HG02884 (cell line): ENCODE measurements around the gene GRB14.

Experiments used
- ATAC-seq: cut with Tn5 transposase; IDR thresholded peaks from one replicate; pipeline ENCODE4 v1.9.1; 2021; ENCODE audit warnings: mild to moderate bottlenecking, moderate library complexity; ENCODE audit not compliant: unreplicated experiment

GRB14 gene

DNA sequence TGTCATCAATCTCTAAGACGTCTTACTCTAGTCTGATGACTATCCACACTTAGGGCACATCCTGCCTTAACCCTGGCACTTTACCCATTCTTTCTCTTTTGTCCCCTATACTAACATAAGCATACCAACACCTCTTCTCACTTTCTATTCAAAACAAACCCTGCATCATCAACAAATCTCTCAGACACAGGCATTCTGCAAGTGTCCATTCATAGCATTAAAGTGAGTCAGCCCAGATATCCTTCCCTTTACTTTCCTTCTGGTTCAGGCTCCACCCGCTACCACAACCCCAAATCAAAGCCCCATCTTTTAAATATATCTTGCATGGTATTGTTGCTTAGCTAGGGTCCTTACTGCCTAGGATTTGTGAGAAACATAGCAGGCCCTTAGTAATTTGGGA is 3.8 kb downstream of the GRB14 start:
- ATAC-seq, result no peak

DNA sequence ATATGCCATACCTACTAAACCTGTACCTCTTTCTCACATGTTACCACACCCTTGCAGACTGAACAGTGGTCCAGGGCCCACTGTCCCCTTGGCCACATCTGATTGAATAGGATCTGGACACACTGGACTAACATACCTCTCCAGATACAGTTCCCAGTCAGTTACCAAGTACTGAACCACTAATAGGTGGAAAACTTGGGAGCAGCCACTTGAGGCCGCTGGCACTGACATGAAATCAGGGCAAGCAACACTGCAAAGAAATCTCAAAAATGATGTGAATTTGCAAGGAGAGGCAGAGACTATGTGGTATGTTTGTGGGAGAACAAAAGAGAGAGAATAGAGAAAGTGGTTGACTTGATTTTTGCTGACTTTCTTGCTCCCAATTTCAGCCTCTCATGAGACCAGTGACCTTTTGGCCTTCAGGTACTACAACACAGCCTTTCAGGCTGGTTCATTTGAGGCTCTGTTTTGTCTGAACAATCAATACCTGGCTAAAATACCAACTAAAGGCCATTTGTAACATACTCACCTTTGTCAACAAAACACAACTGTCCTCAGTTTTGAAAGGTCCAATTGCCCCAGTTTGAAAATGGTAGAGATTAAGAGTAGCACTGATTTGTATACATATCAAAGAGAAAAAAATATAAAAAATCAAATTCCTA is 7.8 kb downstream of the GRB14 start:
- no peak for ATAC-seq

DNA sequence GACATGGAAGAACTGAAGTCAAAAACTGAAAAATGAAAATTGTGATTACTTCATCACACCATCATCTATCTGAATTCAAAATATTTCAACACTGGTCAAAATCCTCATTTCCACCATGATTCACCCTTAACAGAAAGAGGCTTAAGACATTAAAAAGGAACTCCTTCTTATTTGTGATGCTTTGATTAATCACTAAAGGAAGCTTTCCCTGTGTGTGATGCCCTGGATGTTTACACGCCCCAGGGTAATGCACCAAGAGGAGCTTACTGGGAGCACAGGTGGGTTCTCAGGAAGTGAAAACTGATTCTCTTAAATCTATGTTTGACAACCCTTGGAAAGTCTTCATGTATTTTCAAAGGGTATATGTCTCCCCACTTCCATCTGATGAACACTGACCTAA is 11.5 kb downstream of the GRB14 start:
- ATAC-seq, result no peak

DNA sequence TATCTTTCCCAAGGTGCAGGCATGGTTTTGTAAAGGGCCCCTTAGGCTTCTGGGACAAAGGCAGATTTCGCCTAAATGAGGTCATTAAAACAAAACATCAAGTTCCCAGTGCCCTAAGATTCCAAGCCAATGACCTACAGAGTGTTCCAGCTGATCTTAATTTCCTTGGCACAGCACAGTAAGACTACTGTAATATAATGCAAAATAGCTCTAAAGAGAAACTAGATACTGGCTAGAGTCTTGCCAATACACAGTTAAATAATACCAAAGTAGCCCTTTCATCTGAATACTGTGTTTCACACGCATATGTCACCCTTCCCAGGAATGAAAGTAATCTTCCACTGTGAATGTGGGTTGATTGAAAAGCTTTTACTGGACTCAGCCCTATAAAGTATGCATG is 14.7 kb downstream of the GRB14 start:
- no peak for ATAC-seq

DNA sequence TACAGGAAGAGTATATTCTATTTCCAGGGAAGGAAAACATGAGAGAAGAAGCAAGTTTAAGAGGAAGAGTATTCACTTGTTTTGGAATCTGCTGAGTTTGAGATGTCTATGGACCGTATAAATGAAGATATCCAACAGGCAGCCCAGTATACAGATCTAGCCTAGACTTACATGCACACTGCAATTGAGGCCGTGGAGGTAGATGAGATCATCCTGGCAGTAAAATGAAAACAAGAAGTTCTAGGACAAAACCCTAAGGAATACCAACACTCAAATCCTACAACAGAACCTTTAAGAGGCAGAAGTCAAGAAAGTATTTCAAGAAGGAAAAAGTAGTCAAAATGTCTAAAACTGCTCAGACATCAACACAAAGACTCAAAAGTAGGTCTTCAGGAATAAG is 16.0 kb downstream of the GRB14 start:
- no peak for ATAC-seq

DNA sequence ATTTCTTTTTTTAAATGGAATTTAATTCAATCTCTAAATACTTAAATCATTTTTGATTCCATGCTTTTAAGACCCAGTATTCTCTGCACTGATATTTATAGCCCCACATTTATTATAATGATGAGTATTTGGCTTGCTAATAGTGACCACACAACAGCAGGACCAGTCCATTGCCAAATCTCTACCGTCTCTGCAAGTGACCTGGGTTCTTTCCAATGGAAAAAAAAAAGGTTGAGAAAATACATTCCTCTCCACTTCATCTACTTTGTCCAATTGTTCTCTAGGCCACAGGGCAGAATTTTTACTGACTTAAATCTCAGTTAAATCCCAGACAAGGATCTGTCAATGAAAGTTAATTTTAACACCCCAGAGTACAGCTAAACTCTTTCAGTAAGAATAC is 20.5 kb downstream of the GRB14 start:
- ATAC-seq, result no peak

DNA sequence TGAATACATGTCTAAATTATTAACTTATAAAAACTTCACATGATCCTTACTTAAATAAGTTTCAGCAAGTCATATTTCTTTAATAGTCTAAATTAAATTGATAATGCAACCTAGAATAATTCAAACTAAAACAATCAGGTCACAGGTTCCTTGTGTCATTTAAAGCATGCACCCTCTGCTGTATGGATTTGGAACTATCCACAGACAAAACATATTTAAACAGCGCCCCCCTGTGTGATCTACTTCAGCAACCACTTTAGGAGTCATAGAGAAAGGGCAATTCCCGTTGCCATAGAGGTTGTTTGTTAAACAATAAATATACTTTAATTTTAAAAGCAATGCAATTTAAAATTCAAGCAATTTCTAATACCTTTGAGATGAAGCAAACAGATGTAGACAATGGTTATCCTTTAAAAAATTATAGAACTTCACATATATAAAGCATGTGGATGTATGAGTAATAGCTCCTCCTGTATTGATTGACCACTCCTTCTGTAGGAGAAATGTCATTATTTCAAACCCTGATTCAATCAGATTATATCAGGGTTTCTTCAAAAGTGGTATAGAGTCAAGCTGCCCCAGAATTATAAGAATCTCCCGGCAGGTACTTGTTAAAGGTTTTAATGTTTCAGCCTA is 21.2 kb downstream of the GRB14 start:
- peak; percentile 99 for ATAC-seq

DNA sequence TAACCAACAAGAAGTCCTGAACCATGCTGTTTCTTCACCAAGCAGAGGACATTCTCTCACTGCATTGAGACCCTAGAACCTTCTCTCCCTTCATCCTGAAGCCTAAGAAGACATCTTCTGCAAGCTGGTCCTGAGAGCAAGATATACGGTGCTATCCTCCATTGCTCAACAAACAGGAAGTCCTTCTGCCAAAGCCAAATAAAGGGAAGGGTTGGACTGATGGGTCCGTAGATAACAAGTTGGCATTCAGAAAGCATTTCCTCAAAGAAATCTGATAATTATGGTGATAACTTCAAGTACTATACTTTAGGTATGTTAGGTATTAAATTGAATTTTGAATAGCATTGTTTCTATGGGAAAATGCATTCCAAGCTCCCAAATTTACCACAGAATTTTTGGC is 23.3 kb downstream of the GRB14 start:
- ATAC-seq, result no peak

DNA sequence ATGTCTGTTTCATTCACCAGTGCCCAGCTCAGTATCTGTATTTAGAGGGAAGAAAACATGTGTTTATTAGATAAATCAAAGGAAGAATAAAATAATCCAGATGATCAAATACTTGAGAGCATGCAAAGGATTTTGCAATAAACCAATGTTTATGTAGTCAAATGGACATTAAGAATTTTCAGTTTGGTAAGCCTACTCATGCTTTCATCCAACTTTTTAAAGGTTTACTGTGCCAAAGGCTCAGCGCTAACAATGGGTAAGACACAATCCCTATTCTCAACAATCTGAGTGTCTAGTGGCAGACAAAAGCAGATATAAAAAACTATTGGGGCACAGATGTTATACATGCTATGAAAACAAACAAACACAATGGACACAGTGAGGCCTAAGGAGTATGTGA is 26.3 kb downstream of the GRB14 start:
- ATAC-seq, result no peak

DNA sequence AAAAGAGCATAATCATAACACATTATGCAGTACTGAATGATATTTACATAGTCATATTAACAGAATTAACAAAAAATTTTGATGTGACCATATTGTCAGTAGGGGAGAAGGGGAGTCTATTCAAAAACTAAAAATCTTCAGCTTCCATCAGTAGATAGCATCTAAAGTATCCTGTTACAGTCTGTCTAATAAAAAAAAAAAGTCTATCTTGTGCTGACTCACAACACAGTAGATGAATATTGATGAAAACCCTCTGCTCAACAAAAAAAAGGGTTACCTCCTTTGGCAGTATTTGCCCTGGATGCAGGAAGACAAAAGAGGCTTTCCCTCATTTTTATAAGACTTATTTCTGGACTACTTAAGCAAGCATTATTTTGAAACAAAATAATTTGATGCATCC is 27.3 kb downstream of the GRB14 start:
- ATAC-seq, result no peak

DNA sequence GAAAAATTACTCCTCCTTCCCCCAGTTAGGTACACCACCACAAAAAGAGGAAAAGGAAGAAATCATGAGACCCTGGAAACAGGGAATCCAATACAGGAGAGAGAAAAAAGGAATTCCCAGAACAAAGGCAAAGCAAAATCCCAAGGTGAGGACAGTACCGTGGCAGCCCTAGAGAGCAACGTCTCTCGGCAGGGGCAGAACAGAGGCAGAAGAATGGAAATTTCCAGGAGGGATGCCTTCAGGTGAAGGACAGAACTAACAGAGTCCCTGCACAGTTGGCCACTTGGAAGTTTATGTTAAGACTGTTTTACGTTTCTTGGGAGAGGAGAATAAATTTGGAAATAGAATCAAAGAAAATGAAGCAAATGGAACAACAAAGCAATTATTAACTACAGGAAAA is 27.7 kb downstream of the GRB14 start:
- ATAC-seq, result no peak

DNA sequence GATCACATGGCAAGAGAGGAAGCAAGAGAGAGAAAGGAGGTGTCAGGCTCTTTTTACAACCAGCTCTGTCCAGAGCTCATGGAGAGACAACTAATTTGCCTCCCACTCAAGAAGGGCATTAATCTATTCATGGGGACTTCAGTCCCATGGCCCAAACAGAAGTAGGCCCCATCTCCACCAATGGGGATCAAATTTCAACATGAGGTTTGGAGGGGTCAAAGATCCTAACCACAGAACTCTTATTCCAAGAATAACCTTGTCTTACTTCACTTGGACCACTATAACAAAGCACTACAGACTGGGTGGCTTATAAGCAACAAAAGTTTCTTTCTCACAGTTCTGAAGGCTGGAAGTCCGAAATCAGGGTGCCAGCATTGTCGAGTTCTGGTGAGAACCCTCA is 31.8 kb downstream of the GRB14 start:
- ATAC-seq, result no peak

DNA sequence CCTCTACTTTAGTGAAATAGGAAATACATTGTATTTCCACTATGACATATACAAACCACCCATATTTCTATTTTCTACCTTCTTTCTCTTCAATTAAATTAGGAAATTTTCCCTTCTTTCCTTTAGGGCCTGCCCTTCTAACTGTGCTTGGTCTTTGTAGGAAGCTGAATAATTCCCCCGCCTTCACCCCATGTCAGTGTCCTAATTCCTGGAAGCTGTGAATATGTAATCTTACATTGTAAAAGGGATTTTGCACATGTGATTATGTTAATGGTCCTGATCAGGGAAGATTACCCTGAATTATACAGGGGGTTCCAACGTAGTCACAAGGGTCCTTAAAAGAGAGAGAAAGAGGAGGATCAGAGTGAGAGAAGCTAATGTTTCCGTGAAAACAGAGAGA is 40.2 kb downstream of the GRB14 start:
- no peak for ATAC-seq

DNA sequence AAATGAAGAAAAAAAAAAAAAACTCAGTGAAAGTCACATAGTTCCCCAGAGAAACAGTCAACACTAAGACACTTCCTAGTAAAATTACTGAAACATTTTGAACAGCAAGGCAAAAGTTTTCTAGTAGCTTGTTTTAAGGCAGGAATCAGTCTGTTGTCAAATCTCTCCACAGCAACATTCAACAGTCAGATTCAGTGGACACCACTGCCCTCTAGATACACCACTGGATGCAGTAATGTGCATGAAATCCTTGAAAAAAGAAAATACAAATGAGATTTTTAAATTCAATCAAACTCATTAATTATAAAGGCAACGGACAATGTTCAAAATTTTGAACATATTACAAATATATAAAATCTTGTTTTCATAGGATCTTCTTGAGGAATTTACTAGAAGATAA is 46.4 kb downstream of the GRB14 start:
- no peak for ATAC-seq

DNA sequence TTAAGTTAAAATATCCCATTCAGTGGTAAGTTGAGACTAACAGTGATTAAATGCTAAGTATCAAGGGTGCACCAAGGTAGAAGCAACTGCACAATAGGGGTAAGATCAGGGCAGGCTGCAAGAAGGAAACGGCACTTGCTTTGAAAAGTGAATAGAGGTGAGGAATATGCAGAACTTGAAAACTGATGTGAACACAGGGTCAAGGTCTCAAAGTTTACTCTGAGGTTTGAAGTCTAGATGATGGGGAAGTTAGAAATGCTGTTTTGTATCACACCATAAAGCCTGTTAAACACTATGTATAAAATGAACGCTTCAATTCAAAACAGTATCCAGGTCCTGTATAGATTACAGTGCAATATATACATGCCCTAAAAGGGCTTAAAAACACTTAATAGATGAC is 50.8 kb downstream of the GRB14 start:
- ATAC-seq, result no peak

DNA sequence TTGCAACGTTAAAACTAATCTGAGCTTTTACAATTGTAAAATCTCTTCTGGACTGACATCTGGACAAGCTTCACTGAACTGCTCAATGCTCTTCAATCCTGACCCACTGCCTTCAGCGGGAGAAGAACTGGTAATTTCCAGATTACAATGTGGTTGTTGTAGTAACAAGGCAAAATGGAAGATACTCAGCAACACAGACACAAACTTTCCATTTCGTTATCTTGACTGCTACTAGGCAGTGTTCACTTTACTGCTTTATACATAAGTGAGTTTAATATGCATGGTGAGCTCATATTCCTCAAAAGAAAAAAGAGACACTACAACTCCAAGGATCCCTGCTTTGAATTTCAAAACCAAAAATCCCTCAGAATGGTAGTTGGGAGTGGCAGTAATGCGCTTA is 51.9 kb downstream of the GRB14 start:
- ATAC-seq, result no peak

DNA sequence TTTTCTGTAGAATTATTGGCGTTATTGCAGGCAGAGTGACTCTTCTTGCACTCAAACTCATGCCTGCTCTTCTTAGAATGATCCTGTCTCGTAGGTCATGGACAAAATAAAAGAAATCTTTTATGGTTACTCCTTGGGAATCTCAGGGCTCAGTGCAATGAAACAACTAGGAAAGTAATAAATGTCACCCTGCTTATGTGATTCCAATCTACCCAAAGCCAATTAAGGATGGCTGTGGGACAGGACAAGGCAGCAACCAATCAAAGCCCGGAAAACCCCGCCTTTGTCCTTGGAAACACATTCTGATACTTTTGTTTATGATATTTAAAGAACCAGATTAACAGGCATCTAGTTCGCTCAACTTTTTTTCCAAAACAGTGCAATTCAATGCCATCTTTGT is 53.0 kb downstream of the GRB14 start:
- ATAC-seq, result no peak

DNA sequence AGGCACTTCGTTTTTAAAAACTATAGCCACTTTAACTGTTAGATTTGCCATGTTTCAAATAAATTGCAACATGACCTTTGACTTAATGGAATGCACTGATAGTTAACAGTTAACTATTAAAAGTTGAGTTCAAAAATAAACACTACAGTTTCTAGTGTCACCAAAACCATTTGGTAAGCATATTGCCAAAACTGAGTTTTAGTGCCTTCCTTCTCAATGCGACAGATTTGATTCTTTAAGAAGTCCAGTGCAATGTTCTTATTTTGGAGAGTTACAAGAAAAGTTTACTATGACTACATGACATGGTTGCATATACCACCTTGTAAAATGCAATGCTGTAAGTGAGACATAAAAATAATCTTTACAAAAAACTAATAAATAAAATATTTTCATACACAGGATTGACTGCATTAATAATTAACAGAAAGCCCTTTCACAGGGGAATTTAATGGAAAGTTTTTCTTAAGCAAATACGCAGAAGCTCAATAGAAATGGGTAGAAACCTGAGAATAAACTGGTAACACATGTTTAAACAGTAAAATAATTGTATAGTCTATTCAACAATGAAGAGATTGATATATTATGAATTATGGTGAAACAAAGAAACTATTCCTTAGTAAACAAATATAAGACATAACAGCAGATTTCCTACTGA is 53.8 kb downstream of the GRB14 start:
- no peak for ATAC-seq

DNA sequence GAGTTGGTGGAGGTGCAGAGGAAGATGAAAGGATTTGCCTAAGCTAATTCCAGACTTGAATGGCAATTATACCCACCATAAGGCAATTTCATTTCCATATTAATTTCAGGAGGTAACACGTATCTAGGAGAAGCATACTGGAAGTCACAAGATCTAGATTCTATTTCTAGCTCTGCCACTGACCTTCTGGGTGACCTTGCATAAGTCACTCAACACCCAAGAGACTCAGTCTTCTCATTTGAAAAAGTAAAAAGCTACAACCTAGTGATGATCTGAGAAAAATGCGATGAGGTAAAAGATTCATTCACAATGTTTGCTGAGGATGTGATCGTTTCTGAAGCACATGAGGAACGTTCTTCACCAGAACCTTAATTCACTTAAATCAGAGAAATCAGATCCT is 55.9 kb downstream of the GRB14 start:
- ATAC-seq, result no peak

DNA sequence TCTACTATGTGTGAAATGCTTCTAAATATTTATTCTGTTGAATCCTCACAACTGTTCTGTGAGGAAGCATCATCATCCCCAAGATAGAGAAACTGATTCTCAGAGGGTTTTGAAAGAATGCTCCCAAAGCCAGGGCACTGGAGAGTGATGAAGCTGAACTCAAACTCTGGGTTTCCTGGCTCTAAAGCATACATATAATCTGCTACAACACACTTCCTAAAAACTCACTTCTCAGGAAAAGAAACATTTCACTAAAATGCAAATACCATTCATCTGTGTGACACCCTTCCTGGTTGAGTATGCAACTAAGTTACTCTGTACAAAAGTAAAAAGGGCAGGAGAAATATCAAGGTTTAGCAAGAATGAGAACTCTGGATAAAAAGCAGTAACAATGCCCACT is 58.6 kb downstream of the GRB14 start:
- no peak for ATAC-seq

DNA sequence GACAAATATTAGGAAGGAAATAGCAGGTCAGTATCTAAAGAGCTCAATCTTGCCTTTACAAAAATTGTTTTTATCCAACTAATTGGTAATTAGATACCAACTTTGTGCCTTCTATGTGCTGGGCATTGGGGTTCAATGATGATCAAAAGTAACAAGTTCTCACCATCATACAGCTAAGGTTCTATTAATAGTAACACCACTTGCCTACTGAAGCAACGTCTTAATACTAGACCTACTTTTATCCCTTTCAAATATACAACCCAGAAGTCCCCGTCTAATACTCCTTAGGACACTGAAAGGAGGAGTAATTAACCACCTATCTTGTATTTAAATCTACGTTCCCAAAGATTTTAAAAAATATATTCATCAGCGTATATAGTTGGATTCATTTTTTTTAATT is 59.3 kb downstream of the GRB14 start:
- no peak for ATAC-seq

DNA sequence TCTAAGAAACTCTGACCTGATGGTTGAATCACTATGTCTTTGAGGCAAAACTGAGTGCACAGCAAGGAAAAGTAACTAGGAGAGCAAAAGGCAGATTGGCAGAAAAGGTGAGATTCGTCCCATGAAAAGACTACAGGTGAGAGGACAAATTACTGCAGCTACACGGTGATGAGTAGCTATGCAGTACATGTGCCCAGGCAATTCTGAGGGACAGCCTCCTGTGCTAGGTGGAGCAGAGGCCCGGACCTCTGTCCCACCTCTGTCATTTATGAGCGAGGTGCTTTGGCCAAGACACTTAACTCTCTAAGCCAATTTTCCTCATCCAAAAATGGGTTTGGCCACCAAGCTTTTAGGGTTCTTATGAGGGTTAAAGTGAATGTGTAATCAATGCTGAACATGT is 59.9 kb downstream of the GRB14 start:
- ATAC-seq, result no peak

DNA sequence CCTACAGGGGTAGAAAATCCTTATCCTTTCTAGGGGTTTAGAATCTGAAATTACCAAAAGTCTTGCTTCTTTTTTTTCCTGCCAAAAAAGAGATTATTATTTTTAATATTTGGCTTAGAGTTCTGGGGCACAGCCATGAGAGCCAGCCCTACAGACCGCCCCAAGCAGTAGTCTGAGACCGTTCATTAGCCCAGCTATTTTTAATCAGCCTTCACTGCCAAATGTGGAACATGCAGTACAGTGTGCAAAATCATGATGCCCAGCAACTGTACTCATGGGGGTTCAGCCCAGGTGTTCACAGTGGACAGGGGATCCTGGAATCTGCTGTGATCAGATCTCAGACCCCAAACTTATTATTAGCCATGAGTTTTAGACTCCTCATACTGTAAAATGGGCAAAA is 60.4 kb downstream of the GRB14 start:
- no peak for ATAC-seq
